Measurements from ENCODE around the gene TRAK1.
"Not testable (repeated sequence)": the region's sequence is repeated elsewhere in the genome, so short reads cannot be mapped to it uniquely, and the experiment has no call there.

TRAK1 gene

GRCh38 chr3:42090973-42091731 lies at the start of gene TRAK1:
TSS of gene TRAK1 (plus strand) at chr3:42091357. CDS start at chr3:42091470, 113 bp downstream.
- peaks cover 12 to 15% of the 10 kb centered on the region in 2 donors for H3K9me3 Mint-ChIP-seq
- peak within 1 kb of the TSS; percentile 21 to 40 for H3K4me3 Mint-ChIP-seq
- H3K27ac Mint-ChIP-seq, result peak within 1 kb of the TSS; percentile 4 to 94
- ATAC-seq (no peak), DNase-seq (no peak)
- H3K4me1 Mint-ChIP-seq, result peaks cover 86% of the 10 kb centered on the region
- no peaks in the 10 kb centered on the region for H3K27me3 Mint-ChIP-seq

- DNase-seq, result no peak
- no peak for ATAC-seq
- H3K9me3 Mint-ChIP-seq, result no peaks in the 10 kb centered on the region
- H3K4me1 Mint-ChIP-seq, result peaks cover 28% of the 10 kb centered on the region
- no peaks in the 10 kb centered on the region for H3K27me3 Mint-ChIP-seq
- H3K27ac Mint-ChIP-seq, result no peak overlapping the region
- H3K4me3 Mint-ChIP-seq, result no peak overlapping the region
Measured at GRCh38 chr3:42042747-42043098, 48.4 kb upstream of the TRAK1 start.

- H3K4me3 Mint-ChIP-seq, result no peak overlapping the region
- no peaks in the 10 kb centered on the region for H3K27me3 Mint-ChIP-seq
- DNase-seq (no peak), ATAC-seq (no peak)
- no peak overlapping the region for H3K27ac Mint-ChIP-seq
- H3K4me1 Mint-ChIP-seq, result peaks cover 33% of the 10 kb centered on the region
- no peaks in the 10 kb centered on the region for H3K9me3 Mint-ChIP-seq
Measured at GRCh38 chr3:42043099-42043813, 47.9 kb upstream of the TRAK1 start.

- DNase-seq (no peak), ATAC-seq (no peak)
- Mint-ChIP-seq H3K9me3 (no peaks in the 10 kb centered on the region), H3K27ac (no peak overlapping the region), H3K27me3 (no peaks in the 10 kb centered on the region), H3K4me1 (peaks cover 44% of the 10 kb centered on the region), H3K4me3 (no peak overlapping the region)
Measured at GRCh38 chr3:42045708-42046243, 45.4 kb upstream of the TRAK1 start.

GRCh38 chr3:42048526-42048925 lies 42.6 kb upstream of the TRAK1 start:
- ATAC-seq, DNase-seq, H3K27me3 Mint-ChIP-seq, H3K9me3 Mint-ChIP-seq: not testable (repeated sequence)
- Mint-ChIP-seq H3K27ac (peak overlapping the region in 1 of 2 donors; percentile 72), H3K4me1 (peaks cover 57% of the 10 kb centered on the region), H3K4me3 (peak overlapping the region in 1 of 2 donors; percentile 22)

GRCh38 chr3:42050126-42050525 lies 41.0 kb upstream of the TRAK1 start:
- Mint-ChIP-seq H3K9me3 (no peaks in the 10 kb centered on the region), H3K4me3 (no peak overlapping the region), H3K27me3 (no peaks in the 10 kb centered on the region), H3K4me1 (peaks cover 59% of the 10 kb centered on the region), H3K27ac (no peak overlapping the region)
- DNase-seq (no peak), ATAC-seq (no peak)

GRCh38 chr3:42051384-42052131 lies 39.6 kb upstream of the TRAK1 start:
- H3K27me3 Mint-ChIP-seq, result no peaks in the 10 kb centered on the region
- DNase-seq (no peak), ATAC-seq (peak; percentile 45)
- no peak overlapping the region for H3K27ac Mint-ChIP-seq
- H3K9me3 Mint-ChIP-seq, result no peaks in the 10 kb centered on the region
- H3K4me1 Mint-ChIP-seq, result peaks cover 47% of the 10 kb centered on the region
- no peak overlapping the region for H3K4me3 Mint-ChIP-seq

GRCh38 chr3:42052132-42052483 lies 39.0 kb upstream of the TRAK1 start:
- no peaks in the 10 kb centered on the region for H3K9me3 Mint-ChIP-seq

GRCh38 chr3:42052484-42053351 lies 38.4 kb upstream of the TRAK1 start:
- ATAC-seq, result no peak
- Mint-ChIP-seq H3K4me1 (peaks cover 49% of the 10 kb centered on the region), H3K4me3 (no peak overlapping the region), H3K27me3 (no peaks in the 10 kb centered on the region), H3K27ac (no peak overlapping the region), H3K9me3 (no peaks in the 10 kb centered on the region)
- DNase-seq, result no peak

More at GRCh38 chr3:42052132-42052483, 39.0 kb upstream of the TRAK1 start:
- Mint-ChIP-seq H3K27ac (no peak overlapping the region), H3K27me3 (no peaks in the 10 kb centered on the region), H3K4me3 (no peak overlapping the region), H3K4me1 (peaks cover 47% of the 10 kb centered on the region)
- no peak for ATAC-seq
- DNase-seq, result no peak

GRCh38 chr3:42053476-42053875 lies 37.7 kb upstream of the TRAK1 start:
- no peak for DNase-seq
- no peaks in the 10 kb centered on the region for H3K9me3 Mint-ChIP-seq
- no peaks in the 10 kb centered on the region for H3K27me3 Mint-ChIP-seq
- H3K4me3 Mint-ChIP-seq, result no peak overlapping the region
- no peak overlapping the region for H3K27ac Mint-ChIP-seq
- ATAC-seq, result no peak
- peaks cover 43% of the 10 kb centered on the region for H3K4me1 Mint-ChIP-seq

GRCh38 chr3:42055291-42055690 lies 35.9 kb upstream of the TRAK1 start:
- ATAC-seq, result no peak
- no peak for DNase-seq
- no peak overlapping the region for H3K27ac Mint-ChIP-seq
- H3K9me3 Mint-ChIP-seq, result no peaks in the 10 kb centered on the region
- H3K4me1 Mint-ChIP-seq, result peaks cover 35% of the 10 kb centered on the region
- no peaks in the 10 kb centered on the region for H3K27me3 Mint-ChIP-seq
- no peak overlapping the region for H3K4me3 Mint-ChIP-seq

- ATAC-seq, result no peak
- peaks cover 27% of the 10 kb centered on the region for H3K4me1 Mint-ChIP-seq
- no peak overlapping the region for H3K27ac Mint-ChIP-seq
- no peaks in the 10 kb centered on the region for H3K9me3 Mint-ChIP-seq
- no peak overlapping the region for H3K4me3 Mint-ChIP-seq
- H3K27me3 Mint-ChIP-seq, result no peaks in the 10 kb centered on the region
- DNase-seq, result no peak
Measured at GRCh38 chr3:42056840-42057239, 34.3 kb upstream of the TRAK1 start.

- no peaks in the 10 kb centered on the region for H3K9me3 Mint-ChIP-seq
- H3K27ac Mint-ChIP-seq, result no peak overlapping the region
- H3K27me3 Mint-ChIP-seq, result no peaks in the 10 kb centered on the region
- peaks cover 22% of the 10 kb centered on the region for H3K4me1 Mint-ChIP-seq
- H3K4me3 Mint-ChIP-seq, result no peak overlapping the region
- DNase-seq, result no peak
- no peak for ATAC-seq
Measured at GRCh38 chr3:42057561-42058211, 33.5 kb upstream of the TRAK1 start.

GRCh38 chr3:42061025-42061712 lies 30.0 kb upstream of the TRAK1 start:
- Mint-ChIP-seq H3K4me1 (peaks cover 10% of the 10 kb centered on the region), H3K27me3 (no peaks in the 10 kb centered on the region), H3K27ac (no peak overlapping the region), H3K9me3 (no peaks in the 10 kb centered on the region), H3K4me3 (no peak overlapping the region)
- no peak for DNase-seq
- ATAC-seq, result no peak

Measured in stimulated activated naive CD8-positive, alpha-beta T cell treated with anti-CD3 and anti-CD28 coated beads, Interleukin-15, amount 100 ng/mL, for 72 hours (primary cell).